NT2/D1 (cell line): ENCODE measurements around the gene ARID4B.

Source experiments
- SUZ12 ChIP-seq: IDR thresholded peaks from 2 replicates; pipeline ENCODE4 v1.6.1; 2011; ENCODE audit not compliant: insufficient read length, insufficient read depth; ENCODE audit errors: extremely low read depth
- YY1 ChIP-seq: IDR thresholded peaks from 2 replicates; pipeline ENCODE4 v1.6.1; 2011; ENCODE audit not compliant: insufficient read length, insufficient read depth
- ZNF274 ChIP-seq: IDR thresholded peaks from 2 replicates; pipeline ENCODE4 v1.6.1; 2011; ENCODE audit warnings: mild to moderate bottlenecking, low read depth, low read length

DNA sequence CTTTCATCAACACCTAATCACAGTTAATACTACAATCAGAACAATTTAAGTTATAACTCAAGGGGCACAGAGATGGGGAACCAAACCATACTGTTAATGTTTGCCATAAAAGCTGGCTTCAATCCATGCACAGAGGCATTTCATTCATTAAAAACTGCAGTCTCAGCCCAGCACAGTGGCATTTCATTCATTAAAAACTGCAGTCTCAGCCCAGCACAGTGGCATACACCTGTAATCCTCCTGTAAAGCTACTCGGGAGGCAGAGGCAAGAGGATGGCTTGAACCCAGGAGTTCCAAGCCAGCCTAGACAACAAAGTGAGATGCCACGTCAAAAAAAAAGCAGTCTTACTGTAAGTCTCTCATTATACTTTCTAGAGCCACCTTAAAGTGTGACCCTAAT, 29.2 kb downstream of the ARID4B start:
- TF ChIP-seq ZNF274 (no peak), YY1 (no peak), SUZ12 (no peak)
